GM19397 (cell line): Measurements from ENCODE around the gene FKBP15.
"Not testable (repeated sequence)": the region's sequence is repeated elsewhere in the genome, so short reads cannot be mapped to it uniquely, and the experiment has no call there.

ENCODE experiments used
- ATAC-seq: cut with Tn5 transposase; IDR thresholded peaks from one replicate; pipeline ENCODE4 v1.9.1; 2021; ENCODE audit warnings: mild to moderate bottlenecking, moderate library complexity; ENCODE audit not compliant: unreplicated experiment

FKBP15 gene

GRCh38 chr9:113221003-113221799 lies at the start of gene FKBP15, which contains the start of gene SLC31A1:
TSS of gene FKBP15 (minus strand) at chr9:113221277. CDS start at chr9:113221243, 34 bp downstream.
TSS of gene SLC31A1 (plus strand) at chr9:113221544. CDS start at chr9:113256149, 34,605 bp downstream.
- ATAC-seq, result peak; percentile 93

- ATAC-seq, result no peak
Observed at GRCh38 chr9:113269871-113270270, 48.8 kb upstream of the FKBP15 start.

GRCh38 chr9:113269355-113269754 lies 48.3 kb upstream of the FKBP15 start:
- no peak for ATAC-seq

GRCh38 chr9:113267911-113268566 lies 47.0 kb upstream of the FKBP15 start:
- no peak for ATAC-seq

- no peak for ATAC-seq
Observed at GRCh38 chr9:113266174-113266573, 45.1 kb upstream of the FKBP15 start.

GRCh38 chr9:113261917-113262671 lies 41.0 kb upstream of the FKBP15 start:
- no peak for ATAC-seq

- ATAC-seq, result no peak
Observed at GRCh38 chr9:113258282-113258681, 37.2 kb upstream of the FKBP15 start.

- no peak for ATAC-seq
Observed at GRCh38 chr9:113257863-113258262, 36.8 kb upstream of the FKBP15 start.

- no peak for ATAC-seq
Observed at GRCh38 chr9:113255438-113255837, 34.4 kb upstream of the FKBP15 start.

GRCh38 chr9:113254991-113255390 lies 33.9 kb upstream of the FKBP15 start:
- ATAC-seq, result no peak

GRCh38 chr9:113250807-113251206 lies 29.7 kb upstream of the FKBP15 start:
- ATAC-seq, result no peak

GRCh38 chr9:113249661-113250060 lies 28.6 kb upstream of the FKBP15 start:
- ATAC-seq, result not testable (repeated sequence)

GRCh38 chr9:113247640-113248039 lies 26.6 kb upstream of the FKBP15 start:
- no peak for ATAC-seq

GRCh38 chr9:113246928-113247327 lies 25.9 kb upstream of the FKBP15 start:
- no peak for ATAC-seq

GRCh38 chr9:113245894-113246293 lies 24.8 kb upstream of the FKBP15 start:
- ATAC-seq, result no peak

GRCh38 chr9:113244556-113244955 lies 23.5 kb upstream of the FKBP15 start:
- no peak for ATAC-seq

- no peak for ATAC-seq
Observed at GRCh38 chr9:113241161-113241560, 20.1 kb upstream of the FKBP15 start.

- no peak for ATAC-seq
Observed at GRCh38 chr9:113238859-113239232, 17.8 kb upstream of the FKBP15 start.

GRCh38 chr9:113238202-113238858 lies 17.3 kb upstream of the FKBP15 start:
- ATAC-seq, result no peak

GRCh38 chr9:113237026-113237425 lies 15.9 kb upstream of the FKBP15 start:
- ATAC-seq, result no peak

- ATAC-seq, result not testable (repeated sequence)
Observed at GRCh38 chr9:113235701-113236255, 14.7 kb upstream of the FKBP15 start.
